ENCODE results near the gene WWOX. TPM values are rescaled to one million over a fixed set of nuclear protein-coding genes. Genes with fewer than 3 reads are reported as not detected.

Gene WWOX
- polyA plus RNA-seq, 1 donor from 2014 or later, result 25.6 TPM

DNA sequence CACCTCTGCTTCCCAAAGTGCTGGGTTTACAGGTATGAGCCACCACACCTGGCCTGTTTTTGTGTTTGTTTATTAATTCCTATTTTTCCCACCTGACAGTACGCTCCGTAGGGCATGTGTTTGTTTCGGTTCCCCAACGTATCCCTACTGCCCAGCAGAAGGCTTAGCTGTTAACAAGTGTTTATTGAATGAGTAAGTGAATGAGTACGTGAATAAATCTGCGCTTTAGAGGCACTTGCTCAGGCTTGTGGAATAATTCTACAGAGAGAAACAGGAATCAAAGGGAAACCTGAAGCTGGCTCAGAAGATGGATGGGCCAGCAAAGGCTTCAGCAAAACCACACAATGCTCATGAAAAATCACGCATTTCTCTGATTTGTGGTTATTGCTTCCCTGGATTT, 853.2 kb downstream of the WWOX start:
- Histone ChIP-seq H3K9ac (ENCODE audit: low read length) (no peak overlapping the region), H3K27ac (ENCODE audit: low read length) (no peak overlapping the region), H2AFZ (ENCODE audit: low read depth, low read length) (no peak overlapping the region), H3K4me2 (ENCODE audit: low read length) (no peak overlapping the region), H3K79me2 (replicated peaks; ENCODE audit: insufficient read depth, low read length) (no peaks in the 10 kb centered on the region), H4K20me1 (ENCODE audit: insufficient read depth) (no peaks in the 10 kb centered on the region), H3F3A (ENCODE audit: insufficient read depth, low read length, poor library complexity, severe bottlenecking) (no peaks in the 10 kb centered on the region), H3K36me3 (ENCODE audit: insufficient read depth, low read length) (no peaks in the 10 kb centered on the region), H3K27me3 (ENCODE audit: insufficient read depth, low read depth, low read length) (no peaks in the 10 kb centered on the region), H3K9me3 (ENCODE audit: low read length) (no peaks in the 10 kb centered on the region), H3K9me2 (ENCODE audit: insufficient read depth, low read length) (no peaks in the 10 kb centered on the region), H3K4me3 (ENCODE audit: low read length) (no peak overlapping the region)
- TF ChIP-seq POLR2AphosphoS5 (IDR thresholded peaks at IDR 0.05) (no peak), MXI1 (conservative IDR thresholded peaks at IDR 0.05; ENCODE audit: poor library complexity, severe bottlenecking) (no peak), EP300 (conservative IDR thresholded peaks at IDR 0.05; ENCODE audit: poor library complexity, severe bottlenecking) (no peak), EZH2 (IDR thresholded peaks at IDR 0.05; ENCODE audit: borderline replicate concordance, insufficient read depth, low read length, poor library complexity, severe bottlenecking) (no peak), RAD21 (conservative IDR thresholded peaks at IDR 0.05) (no peak), SMC3 (conservative IDR thresholded peaks at IDR 0.05; ENCODE audit: poor library complexity) (no peak), TAF1 (IDR thresholded peaks at IDR 0.05; ENCODE audit: low read depth) (no peak)
- TF ChIP-seq, protein P1, sequence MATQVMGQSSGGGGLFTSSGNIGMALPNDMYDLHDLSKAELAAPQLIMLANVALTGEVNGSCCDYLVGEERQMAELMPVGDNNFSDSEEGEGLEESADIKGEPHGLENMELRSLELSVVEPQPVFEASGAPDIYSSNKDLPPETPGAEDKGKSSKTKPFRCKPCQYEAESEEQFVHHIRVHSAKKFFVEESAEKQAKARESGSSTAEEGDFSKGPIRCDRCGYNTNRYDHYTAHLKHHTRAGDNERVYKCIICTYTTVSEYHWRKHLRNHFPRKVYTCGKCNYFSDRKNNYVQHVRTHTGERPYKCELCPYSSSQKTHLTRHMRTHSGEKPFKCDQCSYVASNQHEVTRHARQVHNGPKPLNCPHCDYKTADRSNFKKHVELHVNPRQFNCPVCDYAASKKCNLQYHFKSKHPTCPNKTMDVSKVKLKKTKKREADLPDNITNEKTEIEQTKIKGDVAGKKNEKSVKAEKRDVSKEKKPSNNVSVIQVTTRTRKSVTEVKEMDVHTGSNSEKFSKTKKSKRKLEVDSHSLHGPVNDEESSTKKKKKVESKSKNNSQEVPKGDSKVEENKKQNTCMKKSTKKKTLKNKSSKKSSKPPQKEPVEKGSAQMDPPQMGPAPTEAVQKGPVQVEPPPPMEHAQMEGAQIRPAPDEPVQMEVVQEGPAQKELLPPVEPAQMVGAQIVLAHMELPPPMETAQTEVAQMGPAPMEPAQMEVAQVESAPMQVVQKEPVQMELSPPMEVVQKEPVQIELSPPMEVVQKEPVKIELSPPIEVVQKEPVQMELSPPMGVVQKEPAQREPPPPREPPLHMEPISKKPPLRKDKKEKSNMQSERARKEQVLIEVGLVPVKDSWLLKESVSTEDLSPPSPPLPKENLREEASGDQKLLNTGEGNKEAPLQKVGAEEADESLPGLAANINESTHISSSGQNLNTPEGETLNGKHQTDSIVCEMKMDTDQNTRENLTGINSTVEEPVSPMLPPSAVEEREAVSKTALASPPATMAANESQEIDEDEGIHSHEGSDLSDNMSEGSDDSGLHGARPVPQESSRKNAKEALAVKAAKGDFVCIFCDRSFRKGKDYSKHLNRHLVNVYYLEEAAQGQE (IDR thresholded peaks at IDR 0.05; ENCODE audit: borderline replicate concordance), result no peak
- TF ChIP-seq, protein P2, sequence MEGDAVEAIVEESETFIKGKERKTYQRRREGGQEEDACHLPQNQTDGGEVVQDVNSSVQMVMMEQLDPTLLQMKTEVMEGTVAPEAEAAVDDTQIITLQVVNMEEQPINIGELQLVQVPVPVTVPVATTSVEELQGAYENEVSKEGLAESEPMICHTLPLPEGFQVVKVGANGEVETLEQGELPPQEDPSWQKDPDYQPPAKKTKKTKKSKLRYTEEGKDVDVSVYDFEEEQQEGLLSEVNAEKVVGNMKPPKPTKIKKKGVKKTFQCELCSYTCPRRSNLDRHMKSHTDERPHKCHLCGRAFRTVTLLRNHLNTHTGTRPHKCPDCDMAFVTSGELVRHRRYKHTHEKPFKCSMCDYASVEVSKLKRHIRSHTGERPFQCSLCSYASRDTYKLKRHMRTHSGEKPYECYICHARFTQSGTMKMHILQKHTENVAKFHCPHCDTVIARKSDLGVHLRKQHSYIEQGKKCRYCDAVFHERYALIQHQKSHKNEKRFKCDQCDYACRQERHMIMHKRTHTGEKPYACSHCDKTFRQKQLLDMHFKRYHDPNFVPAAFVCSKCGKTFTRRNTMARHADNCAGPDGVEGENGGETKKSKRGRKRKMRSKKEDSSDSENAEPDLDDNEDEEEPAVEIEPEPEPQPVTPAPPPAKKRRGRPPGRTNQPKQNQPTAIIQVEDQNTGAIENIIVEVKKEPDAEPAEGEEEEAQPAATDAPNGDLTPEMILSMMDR (IDR thresholded peaks at IDR 0.05; ENCODE audit: poor library complexity, severe bottlenecking), result no peak

DNA sequence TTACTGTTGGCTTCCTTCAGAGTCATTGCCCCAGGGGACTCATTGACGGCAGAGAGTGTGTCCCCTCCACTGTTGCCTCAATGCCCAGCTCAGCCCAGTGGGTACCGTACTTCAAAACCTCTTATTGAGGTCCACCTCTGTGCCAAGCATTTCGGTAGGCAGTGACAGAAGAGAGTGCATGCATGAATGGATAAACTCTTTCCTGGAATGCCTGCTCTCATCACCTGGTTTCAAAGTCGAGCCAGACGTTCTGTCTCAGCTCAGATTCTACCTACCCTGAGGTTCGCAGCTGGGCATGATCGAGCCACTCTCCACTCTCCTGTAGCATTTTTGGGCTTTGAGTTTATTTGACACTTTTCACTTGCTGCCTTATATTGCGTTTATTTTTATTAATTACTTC, 854.1 kb downstream of the WWOX start:
- Histone ChIP-seq H3F3A (ENCODE audit: insufficient read depth, low read length, poor library complexity, severe bottlenecking) (no peaks in the 10 kb centered on the region), H3K9me3 (ENCODE audit: low read length) (no peaks in the 10 kb centered on the region), H4K20me1 (ENCODE audit: insufficient read depth) (no peaks in the 10 kb centered on the region), H3K27ac (ENCODE audit: low read length) (no peak overlapping the region), H3K9ac (ENCODE audit: low read length) (no peak overlapping the region), H3K9me2 (ENCODE audit: insufficient read depth, low read length) (no peaks in the 10 kb centered on the region), H2AFZ (ENCODE audit: low read depth, low read length) (no peak overlapping the region), H3K36me3 (ENCODE audit: insufficient read depth, low read length) (no peaks in the 10 kb centered on the region), H3K4me3 (ENCODE audit: low read length) (no peak overlapping the region), H3K27me3 (ENCODE audit: insufficient read depth, low read depth, low read length) (no peaks in the 10 kb centered on the region), H3K4me2 (ENCODE audit: low read length) (no peak overlapping the region), H3K79me2 (replicated peaks; ENCODE audit: insufficient read depth, low read length) (no peaks in the 10 kb centered on the region)
- TF ChIP-seq EP300 (conservative IDR thresholded peaks at IDR 0.05; ENCODE audit: poor library complexity, severe bottlenecking) (no peak), SMC3 (conservative IDR thresholded peaks at IDR 0.05; ENCODE audit: poor library complexity) (no peak), TAF1 (IDR thresholded peaks at IDR 0.05; ENCODE audit: low read depth) (no peak), POLR2AphosphoS5 (IDR thresholded peaks at IDR 0.05) (no peak), RAD21 (conservative IDR thresholded peaks at IDR 0.05) (no peak), MXI1 (conservative IDR thresholded peaks at IDR 0.05; ENCODE audit: poor library complexity, severe bottlenecking) (no peak), EZH2 (IDR thresholded peaks at IDR 0.05; ENCODE audit: borderline replicate concordance, insufficient read depth, low read length, poor library complexity, severe bottlenecking) (no peak)
- TF ChIP-seq, protein P2 (IDR thresholded peaks at IDR 0.05; ENCODE audit: poor library complexity, severe bottlenecking), result no peak
- TF ChIP-seq, protein P1 (IDR thresholded peaks at IDR 0.05; ENCODE audit: borderline replicate concordance), result no peak

Data from neural cell (in vitro differentiated cells).